Neural cell (in vitro differentiated cells): ENCODE data around the gene CROCC. TPM values are rescaled to one million over a fixed set of nuclear protein-coding genes. Genes with fewer than 3 reads are reported as not detected.
"Not testable (repeated sequence)": the region's sequence is repeated elsewhere in the genome, so short reads cannot be mapped to it uniquely, and the experiment has no call there.

ENCODE experiments used
- H2AFZ ChIP-seq: fragments of 200-600, 300-800 bp; sonication (generic), shearing (Covaris generic); 2 replicates; pipeline ENCODE4 v1.6.0; 2014; ENCODE audit warnings: low read depth, mild to moderate bottlenecking, antibody characterized with exemption, low read length, moderate library complexity
- H3F3A ChIP-seq: fragments of 200-600 bp; shearing (Covaris generic); 2 replicates; pipeline ENCODE4 v1.6.1; 2016; ENCODE audit warnings: mild to moderate bottlenecking, moderate library complexity, mixed read lengths, antibody characterized with exemption, low read length; ENCODE audit not compliant: insufficient read depth, poor library complexity, severe bottlenecking
- H3K27ac ChIP-seq: fragments of 200-600, 300-800 bp; sonication (generic), shearing (Covaris generic); 2 replicates; pipeline ENCODE4 v1.5.1; 2014; ENCODE audit warnings: mild to moderate bottlenecking, low read length, moderate library complexity
- H3K27me3 ChIP-seq: fragments of 300-800, 200-600 bp; sonication (generic), shearing (Covaris generic); 2 replicates; pipeline ENCODE4 v1.6.0; 2014; ENCODE audit warnings: mild to moderate bottlenecking, low read depth, low read length, moderate library complexity; ENCODE audit not compliant: insufficient read depth
- H3K36me3 ChIP-seq: fragments of 300-800, 200-600 bp; sonication (generic), shearing (Covaris generic); 2 replicates; pipeline ENCODE4 v1.5.1; 2014; ENCODE audit warnings: mild to moderate bottlenecking, antibody characterized with exemption, low read length, moderate library complexity; ENCODE audit not compliant: insufficient read depth
- H3K4me2 ChIP-seq: fragments of 300-800, 200-600 bp; sonication (generic), shearing (Covaris generic); 2 replicates; pipeline ENCODE4 v1.6.0; 2014; ENCODE audit warnings: mild to moderate bottlenecking, low read length
- H3K4me3 ChIP-seq: fragments of 300-800, 200-600 bp; sonication (generic), shearing (Covaris generic); 2 replicates; pipeline ENCODE4 v1.5.1; 2014; ENCODE audit warnings: mild to moderate bottlenecking, low read length, moderate library complexity
- H3K79me2 ChIP-seq: fragments of 200-600 bp; shearing (Covaris generic); replicated peaks from 2 replicates; pipeline ENCODE4 v1.6.0; 2014; ENCODE audit warnings: mild to moderate bottlenecking, low read length, moderate library complexity; ENCODE audit not compliant: insufficient read depth
- H3K9ac ChIP-seq: fragments of 300-800, 200-600 bp; sonication (generic), shearing (Covaris generic); 2 replicates; pipeline ENCODE4 v1.6.1; 2016; ENCODE audit warnings: mild to moderate bottlenecking, low read length, mixed read lengths
- H3K9me2 ChIP-seq: fragments of 200-600 bp; shearing (Covaris generic); 2 replicates; pipeline ENCODE4 v1.6.1; 2016; ENCODE audit warnings: mild to moderate bottlenecking, low read length, mixed read lengths; ENCODE audit not compliant: insufficient read depth
- H3K9me3 ChIP-seq: fragments of 200-600, 300-800 bp; sonication (generic), shearing (Covaris generic); 2 replicates; pipeline ENCODE4 v1.6.1; 2016; ENCODE audit warnings: mild to moderate bottlenecking, mixed run types, low read length, moderate library complexity, mixed read lengths
- H4K20me1 ChIP-seq: fragments of 200-600 bp; shearing (Covaris generic); 2 replicates; pipeline ENCODE4 v1.6.1; 2016; ENCODE audit warnings: mild to moderate bottlenecking, mixed run types; ENCODE audit not compliant: insufficient read depth
- EP300 ChIP-seq: fragments of 450-650 bp; conservative IDR thresholded peaks from 2 replicates; pipeline ENCODE4 v1.6.1; 2014; ENCODE audit warnings: antibody characterized with exemption, mild to moderate bottlenecking, moderate library complexity; ENCODE audit not compliant: poor library complexity, severe bottlenecking
- EZH2 ChIP-seq: fragments of 200-600, 300-800 bp; shearing (Covaris generic), sonication (generic); IDR thresholded peaks from 2 replicates; pipeline ENCODE4 v1.6.1; 2014; ENCODE audit warnings: antibody characterized with exemption, low read length, borderline replicate concordance, mild to moderate bottlenecking; ENCODE audit not compliant: insufficient read depth, poor library complexity, severe bottlenecking
- MXI1 ChIP-seq: fragments of 450-650 bp; conservative IDR thresholded peaks from 2 replicates; pipeline ENCODE4 v1.6.1; 2014; ENCODE audit warnings: antibody characterized with exemption, mild to moderate bottlenecking; ENCODE audit not compliant: poor library complexity, severe bottlenecking
- POLR2AphosphoS5 ChIP-seq: IDR thresholded peaks from 2 replicates; pipeline ENCODE4 v1.6.1; 2012
- RAD21 ChIP-seq: fragments of 450-650 bp; conservative IDR thresholded peaks from 2 replicates; pipeline ENCODE4 v1.6.1; 2014; ENCODE audit warnings: antibody characterized with exemption, mild to moderate bottlenecking, moderate library complexity
- SMC3 ChIP-seq: fragments of 450-650 bp; conservative IDR thresholded peaks from 2 replicates; pipeline ENCODE4 v1.6.1; 2014; ENCODE audit warnings: antibody characterized with exemption, mild to moderate bottlenecking, moderate library complexity; ENCODE audit not compliant: poor library complexity
- TAF1 ChIP-seq: IDR thresholded peaks from 2 replicates; pipeline ENCODE4 v1.6.1; 2012; ENCODE audit warnings: low read depth
- polyA plus RNA-seq: library from polyadenylated mRNA; depleted of rRNA; stranded (reverse); fragments of >200 nt; gene quantifications from 2 replicates; pipeline ENCODE4 v1.2.3, GENCODE V29; 2014
- TF ChIP-seq, protein P1 (sequence below): IDR thresholded peaks from 2 replicates; pipeline ENCODE4 v1.6.1; 2012; ENCODE audit warnings: borderline replicate concordance
- TF ChIP-seq, protein P2 (sequence below): fragments of 450-650 bp; IDR thresholded peaks from 2 replicates; pipeline ENCODE4 v1.5.1; 2014; ENCODE audit warnings: antibody characterized with exemption, mild to moderate bottlenecking, moderate library complexity; ENCODE audit not compliant: poor library complexity, severe bottlenecking

CROCC gene
- polyA plus RNA-seq, 1 donor from 2014 or later = 26.3 TPM

DNA sequence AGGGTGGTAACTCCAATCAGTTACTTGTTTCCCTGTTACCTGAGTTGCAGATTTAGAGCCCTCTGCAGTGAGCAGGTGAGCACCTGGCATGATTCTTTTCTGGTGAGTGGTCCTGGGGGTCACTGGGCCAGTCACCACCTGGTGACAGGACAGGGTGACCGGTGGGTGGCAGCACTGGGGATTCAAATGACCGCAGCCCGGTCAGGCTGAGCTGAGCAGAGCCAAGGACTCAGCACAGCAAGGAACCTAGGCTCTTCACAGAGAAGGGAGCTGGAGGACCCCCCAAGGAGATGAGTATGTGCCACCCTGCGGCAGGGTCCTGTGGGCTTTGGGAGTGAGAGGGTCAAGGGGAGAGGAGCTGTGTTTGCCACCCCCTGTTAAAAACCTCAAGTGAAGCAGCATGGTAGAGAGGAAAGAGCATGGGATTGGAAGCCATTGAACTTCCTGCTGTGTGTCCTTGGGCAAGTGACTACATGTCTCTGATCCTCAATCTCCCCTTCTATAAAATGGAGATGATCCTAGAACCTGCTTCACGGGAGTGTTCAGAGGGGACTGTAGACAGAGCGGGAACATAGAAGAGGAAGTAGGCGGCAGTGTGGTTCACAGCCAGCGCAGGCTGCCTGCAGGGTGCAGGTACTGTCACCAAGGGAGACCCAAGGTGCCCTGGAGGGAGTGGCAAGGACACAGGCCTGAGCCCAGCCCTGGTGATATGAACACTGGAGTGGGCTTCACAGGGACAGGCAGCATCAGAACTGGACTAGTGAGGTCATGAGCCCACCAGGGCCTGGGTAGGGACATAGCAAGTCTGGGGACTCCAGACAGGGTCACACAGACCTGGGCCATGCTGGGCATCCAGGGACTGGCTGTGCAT lies 9.6 kb upstream of the CROCC start:
- not testable (repeated sequence) for H4K20me1 ChIP-seq, H3F3A ChIP-seq, H3K9me2 ChIP-seq, H3K79me2 ChIP-seq, H3K4me2 ChIP-seq, H3K4me3 ChIP-seq, H2AFZ ChIP-seq, H3K36me3 ChIP-seq, H3K27ac ChIP-seq, H3K9ac ChIP-seq, H3K9me3 ChIP-seq, H3K27me3 ChIP-seq

DNA sequence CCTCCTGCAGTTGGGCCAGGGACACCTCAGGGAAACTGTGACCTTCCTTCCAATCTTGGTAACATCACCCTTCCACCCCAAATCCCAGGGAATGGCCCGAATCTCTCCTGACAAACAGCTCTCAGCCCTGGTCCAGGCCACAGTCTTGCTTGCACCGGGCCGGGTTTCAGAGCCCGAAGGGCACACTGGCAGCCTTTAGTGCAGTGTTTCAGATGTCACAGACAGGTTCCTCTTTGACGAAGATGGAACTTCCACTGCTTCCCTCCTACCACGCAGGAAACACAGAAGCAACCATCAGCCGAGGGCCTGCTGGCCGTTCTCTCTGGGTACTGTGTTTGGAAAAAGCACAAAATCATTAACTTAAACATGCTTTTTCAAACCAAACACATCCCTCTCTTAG lies 9.0 kb upstream of the CROCC start:
- H3K9ac ChIP-seq, H2AFZ ChIP-seq, H3K4me3 ChIP-seq, H3K79me2 ChIP-seq, H3K36me3 ChIP-seq, H3K4me2 ChIP-seq, H3K9me2 ChIP-seq, H3K27me3 ChIP-seq, H3K27ac ChIP-seq, H3F3A ChIP-seq, H3K9me3 ChIP-seq, H4K20me1 ChIP-seq: not testable (repeated sequence)

DNA sequence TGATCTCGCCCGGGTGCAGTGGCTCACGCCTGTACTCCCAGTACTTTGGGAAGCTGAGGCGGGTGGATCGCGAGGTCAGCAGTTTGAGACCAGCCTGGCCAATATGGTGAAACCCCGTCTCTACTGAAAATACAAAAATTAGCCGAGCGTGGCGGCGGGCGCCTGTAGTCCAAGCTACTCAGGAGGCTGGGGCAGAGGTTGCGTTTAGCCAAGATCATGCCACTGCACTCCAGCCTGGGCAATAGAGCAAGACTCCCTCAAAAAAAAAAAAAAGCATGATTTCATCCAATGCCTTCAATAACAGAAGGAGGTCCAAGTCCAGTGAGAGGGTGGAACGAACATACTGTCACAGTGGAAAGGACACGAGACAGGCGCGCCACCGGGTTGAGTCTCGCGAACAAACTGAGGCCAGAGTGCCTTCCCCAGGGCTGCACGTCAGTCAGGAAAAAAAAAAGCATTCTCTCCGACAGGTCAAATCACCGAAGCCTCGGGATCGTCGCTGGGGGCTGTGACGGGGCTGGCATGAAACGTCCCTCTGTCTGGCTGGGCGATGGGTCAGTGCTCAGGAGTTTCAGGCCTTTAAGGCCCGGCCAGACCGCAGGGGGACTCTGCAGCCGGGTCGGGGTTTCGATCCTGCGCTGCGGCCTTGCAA lies 8.4 kb upstream of the CROCC start:
- Histone ChIP-seq H3F3A (no peaks in the 10 kb centered on the region), H3K9me2 (no peaks in the 10 kb centered on the region), H3K9ac (peak overlapping the region; percentile 72), H3K79me2 (no peaks in the 10 kb centered on the region), H4K20me1 (no peaks in the 10 kb centered on the region), H3K4me2 (peak overlapping the region; percentile 78), H3K27ac (peak overlapping the region; percentile 55), H3K9me3 (no peaks in the 10 kb centered on the region), H3K4me3 (peak overlapping the region; percentile 71), H3K27me3 (no peaks in the 10 kb centered on the region), H3K36me3 (no peaks in the 10 kb centered on the region), H2AFZ (peak overlapping the region; percentile 51)
- TF ChIP-seq EP300 = no peak
- TF ChIP-seq, protein P1, sequence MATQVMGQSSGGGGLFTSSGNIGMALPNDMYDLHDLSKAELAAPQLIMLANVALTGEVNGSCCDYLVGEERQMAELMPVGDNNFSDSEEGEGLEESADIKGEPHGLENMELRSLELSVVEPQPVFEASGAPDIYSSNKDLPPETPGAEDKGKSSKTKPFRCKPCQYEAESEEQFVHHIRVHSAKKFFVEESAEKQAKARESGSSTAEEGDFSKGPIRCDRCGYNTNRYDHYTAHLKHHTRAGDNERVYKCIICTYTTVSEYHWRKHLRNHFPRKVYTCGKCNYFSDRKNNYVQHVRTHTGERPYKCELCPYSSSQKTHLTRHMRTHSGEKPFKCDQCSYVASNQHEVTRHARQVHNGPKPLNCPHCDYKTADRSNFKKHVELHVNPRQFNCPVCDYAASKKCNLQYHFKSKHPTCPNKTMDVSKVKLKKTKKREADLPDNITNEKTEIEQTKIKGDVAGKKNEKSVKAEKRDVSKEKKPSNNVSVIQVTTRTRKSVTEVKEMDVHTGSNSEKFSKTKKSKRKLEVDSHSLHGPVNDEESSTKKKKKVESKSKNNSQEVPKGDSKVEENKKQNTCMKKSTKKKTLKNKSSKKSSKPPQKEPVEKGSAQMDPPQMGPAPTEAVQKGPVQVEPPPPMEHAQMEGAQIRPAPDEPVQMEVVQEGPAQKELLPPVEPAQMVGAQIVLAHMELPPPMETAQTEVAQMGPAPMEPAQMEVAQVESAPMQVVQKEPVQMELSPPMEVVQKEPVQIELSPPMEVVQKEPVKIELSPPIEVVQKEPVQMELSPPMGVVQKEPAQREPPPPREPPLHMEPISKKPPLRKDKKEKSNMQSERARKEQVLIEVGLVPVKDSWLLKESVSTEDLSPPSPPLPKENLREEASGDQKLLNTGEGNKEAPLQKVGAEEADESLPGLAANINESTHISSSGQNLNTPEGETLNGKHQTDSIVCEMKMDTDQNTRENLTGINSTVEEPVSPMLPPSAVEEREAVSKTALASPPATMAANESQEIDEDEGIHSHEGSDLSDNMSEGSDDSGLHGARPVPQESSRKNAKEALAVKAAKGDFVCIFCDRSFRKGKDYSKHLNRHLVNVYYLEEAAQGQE = no peak
- TF ChIP-seq TAF1 = no peak
- TF ChIP-seq POLR2AphosphoS5 = no peak
- TF ChIP-seq EZH2 = no peak
- TF ChIP-seq SMC3 = no peak
- TF ChIP-seq RAD21 = no peak
- TF ChIP-seq, protein P2, sequence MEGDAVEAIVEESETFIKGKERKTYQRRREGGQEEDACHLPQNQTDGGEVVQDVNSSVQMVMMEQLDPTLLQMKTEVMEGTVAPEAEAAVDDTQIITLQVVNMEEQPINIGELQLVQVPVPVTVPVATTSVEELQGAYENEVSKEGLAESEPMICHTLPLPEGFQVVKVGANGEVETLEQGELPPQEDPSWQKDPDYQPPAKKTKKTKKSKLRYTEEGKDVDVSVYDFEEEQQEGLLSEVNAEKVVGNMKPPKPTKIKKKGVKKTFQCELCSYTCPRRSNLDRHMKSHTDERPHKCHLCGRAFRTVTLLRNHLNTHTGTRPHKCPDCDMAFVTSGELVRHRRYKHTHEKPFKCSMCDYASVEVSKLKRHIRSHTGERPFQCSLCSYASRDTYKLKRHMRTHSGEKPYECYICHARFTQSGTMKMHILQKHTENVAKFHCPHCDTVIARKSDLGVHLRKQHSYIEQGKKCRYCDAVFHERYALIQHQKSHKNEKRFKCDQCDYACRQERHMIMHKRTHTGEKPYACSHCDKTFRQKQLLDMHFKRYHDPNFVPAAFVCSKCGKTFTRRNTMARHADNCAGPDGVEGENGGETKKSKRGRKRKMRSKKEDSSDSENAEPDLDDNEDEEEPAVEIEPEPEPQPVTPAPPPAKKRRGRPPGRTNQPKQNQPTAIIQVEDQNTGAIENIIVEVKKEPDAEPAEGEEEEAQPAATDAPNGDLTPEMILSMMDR = no peak
- no peak for TF ChIP-seq MXI1
